Muscle of arm (tissue), 12 donors: ENCODE measurements around the gene CTSH. TPM values are rescaled to one million over a fixed set of nuclear protein-coding genes. Genes with fewer than 3 reads are reported as not detected.

Experiments used
- polyA plus RNA-seq, 12 donors: library from polyadenylated mRNA; unstranded; fragments of 120-200 nt; gene quantifications; one replicate each; pipeline ENCODE4 v1.2.1, GENCODE V29; 2013; ENCODE audit not compliant: insufficient read length in 12 of 12

Gene CTSH
- polyA plus RNA-seq, 12 donors: 14.4 to 84.1 (median 27.4) TPM; not detected in 1

Other genes with a start within 250 kb of the CTSH start
- gene ADAMTS7, start 133.6 kb downstream of the CTSH start, polyA plus RNA-seq: 10 to 100 TPM in 11 of 12 donors, not detected in 1; 10.5 to 20.3 (median 17.0) TPM
- gene MORF4L1, start 72.2 kb downstream of the CTSH start, polyA plus RNA-seq: 1,000 to 10,000 TPM in 1 of 12 donors, 100 to 1,000 TPM in 11; 499 to 3,380 (median 596) TPM
- under 1 TPM in 10 of 12 donors, not detected in 2; 0.11 to 0.80 (median 0.32) TPM for gene RASGRF1, start 145.7 kb upstream of the CTSH start, polyA plus RNA-seq